CD4-positive, alpha-beta T cell (primary cell): ENCODE measurements around the gene MRPL33. TPM values are rescaled to one million over a fixed set of nuclear protein-coding genes. Genes with fewer than 3 reads are reported as not detected.
"Not testable (repeated sequence)": the region's sequence is repeated elsewhere in the genome, so short reads cannot be mapped to it uniquely, and the experiment has no call there.

ENCODE experiments used
- ATAC-seq: fragments of 200-7000 bp; cut with Tn5 transposase; one replicate; pipeline ENCODE4 v1.10.0; 2022; ENCODE audit warnings: mild to moderate bottlenecking; ENCODE audit not compliant: poor library complexity
- CTCF ChIA-PET: fragments of 350-600 bp; sonication (Branson Sonifier 250); formaldehyde crosslinking; loops from one replicate; lab custom pipeline; 2021; ENCODE audit warnings: antibody characterized with exemption, inconsistent platforms; lab: Charles Lee
- POLR2A ChIA-PET: fragments of 350-600 bp; sonication (Branson Sonifier 250); formaldehyde crosslinking; loops from one replicate; lab custom pipeline; 2021; ENCODE audit warnings: antibody characterized with exemption, inconsistent platforms; lab: Charles Lee
- DNase-seq, 14 experiments: peaks; one replicate each; pipeline ENCODE4 v3.0.0-alpha.2; 2013 to 2020; ENCODE audit warnings: mixed read lengths in 2 of 14
- H3K27ac ChIP-seq, 2 donors: one replicate each; pipeline versions ENCODE4 v1.5.1 to v1.7.0; 2013; ENCODE audit warnings: low read length in 2 of 2, low read depth in 1 of 2, mild to moderate bottlenecking in 1 of 2
- H3K27me3 ChIP-seq, 2 experiments: 1 replicate in 1 of 2; 2 replicates in 1 of 2; pipeline versions ENCODE4 v1.6.1 to v1.7.0; 2013; ENCODE audit warnings: low read length in 2 of 2, control low read depth in 1 of 2, mild to moderate bottlenecking in 1 of 2, moderate library complexity in 1 of 2; ENCODE audit not compliant: insufficient read depth in 2 of 2, control insufficient read depth in 1 of 2
- H3K36me3 ChIP-seq: one replicate; pipeline ENCODE4 v1.6.1; 2013; ENCODE audit warnings: low read length, control low read depth; ENCODE audit not compliant: insufficient read depth
- H3K4me1 ChIP-seq: one replicate; pipeline ENCODE4 v1.6.1; 2013; ENCODE audit warnings: low read length, control low read depth; ENCODE audit not compliant: insufficient read depth
- H3K4me3 ChIP-seq: one replicate; pipeline ENCODE4 v1.5.1; 2013; ENCODE audit warnings: mild to moderate bottlenecking, low read length, moderate library complexity
- H3K9me3 ChIP-seq, 2 experiments: 1 replicate in 1 of 2; 2 replicates in 1 of 2; pipeline versions ENCODE4 v1.6.1 to v1.7.0; 2013; ENCODE audit warnings: low read length in 2 of 2, mild to moderate bottlenecking in 2 of 2, control low read depth in 1 of 2, moderate library complexity in 1 of 2; ENCODE audit not compliant: control insufficient read depth in 1 of 2, insufficient read depth in 1 of 2
- H3K27ac Mint-ChIP-seq: one replicate; pipeline ENCODE4 v1.8.0; 2020; ENCODE audit warnings: mixed read lengths
- H3K27me3 Mint-ChIP-seq: one replicate; pipeline ENCODE4 v1.8.0; 2021; ENCODE audit warnings: mixed read lengths
- H3K36me3 Mint-ChIP-seq: one replicate; pipeline ENCODE4 v1.8.0; 2021; ENCODE audit warnings: low read depth, mixed read lengths
- H3K4me1 Mint-ChIP-seq: one replicate; pipeline ENCODE4 v1.8.0; 2021; ENCODE audit warnings: low read depth, mixed read lengths
- H3K4me3 Mint-ChIP-seq: one replicate; pipeline ENCODE4 v1.8.0; 2020; ENCODE audit warnings: mild to moderate bottlenecking, mixed read lengths
- H3K9me3 Mint-ChIP-seq: one replicate; pipeline ENCODE4 v1.8.0; 2020; ENCODE audit warnings: mixed read lengths
- intact Hi-C, 2 experiments: fragments of 100-400 bp; cut with DNase I in 1 of 2; cut with micrococcal nuclease in 1 of 2; formaldehyde crosslinking; loops; one replicate each; pipeline versions ENCODE4 v1.15.1 to v1.9.0; 2023 to 2025; cut with DNase I, micrococcal nuclease
- total RNA-seq, 174 experiments: library from RNA in 2 of 174; stranded (reverse) in 2 of 174; gene quantifications; one replicate each; pipeline ENCODE4 v1.2.3 and lab custom pipeline; 2021 to 2026
- TF ChIP-seq, protein P1 (sequence below): fragments of 200-600 bp; IDR thresholded peaks from one replicate; pipeline ENCODE4 v1.8.0; 2022; ENCODE audit warnings: antibody characterized with exemption, mild to moderate bottlenecking

The MRPL33 gene
- total RNA-seq, 2 experiments from 2014 or later = 33.1 to 37.2 TPM

DNA sequence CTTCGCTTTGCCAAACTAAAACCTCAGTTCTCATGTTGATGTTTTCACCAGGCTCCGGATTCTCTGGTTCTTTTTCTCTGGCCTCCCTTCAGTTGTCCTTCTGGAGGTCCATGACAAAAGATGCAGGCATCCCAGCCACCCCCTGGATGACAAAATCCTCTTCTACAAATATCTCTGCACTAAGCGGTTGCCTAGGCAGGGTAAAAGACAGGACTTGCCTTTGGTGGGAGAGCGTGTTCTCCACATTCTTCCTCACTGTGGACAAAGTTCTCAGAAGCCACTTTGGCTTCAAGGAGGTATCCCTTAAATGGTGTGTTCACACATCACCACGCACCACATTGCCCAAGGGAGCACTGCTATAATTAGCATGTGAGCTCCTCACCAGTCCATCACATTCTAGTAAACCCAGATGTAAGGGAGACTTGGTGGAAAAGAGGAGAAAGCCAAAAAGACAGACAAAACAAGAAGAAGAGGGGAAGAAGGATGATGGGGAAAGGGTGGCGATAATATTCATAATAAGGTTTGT is 23.6 kb upstream of the MRPL33 start:
- Histone ChIP-seq H3K27ac (no peak overlapping the region), H3K36me3 (no peaks in the 10 kb centered on the region), H3K4me3 (no peak overlapping the region), H3K27me3 (peaks cover 1 to 5% of the 10 kb centered on the region in 2 experiments), H3K4me1 (no peaks in the 10 kb centered on the region), H3K9me3 (peaks cover 0 to 11% of the 10 kb centered on the region in 2 experiments)
- ChIA-PET CTCF (no interaction called here), POLR2A (no interaction called here)
- Mint-ChIP-seq H3K4me3 (no peak overlapping the region), H3K4me1 (no peaks in the 10 kb centered on the region), H3K9me3 (peaks cover 7% of the 10 kb centered on the region), H3K27me3 (peaks cover 9% of the 10 kb centered on the region), H3K27ac (no peak overlapping the region), H3K36me3 (no peaks in the 10 kb centered on the region)
- ATAC-seq = no peak
- TF ChIP-seq, protein P1, sequence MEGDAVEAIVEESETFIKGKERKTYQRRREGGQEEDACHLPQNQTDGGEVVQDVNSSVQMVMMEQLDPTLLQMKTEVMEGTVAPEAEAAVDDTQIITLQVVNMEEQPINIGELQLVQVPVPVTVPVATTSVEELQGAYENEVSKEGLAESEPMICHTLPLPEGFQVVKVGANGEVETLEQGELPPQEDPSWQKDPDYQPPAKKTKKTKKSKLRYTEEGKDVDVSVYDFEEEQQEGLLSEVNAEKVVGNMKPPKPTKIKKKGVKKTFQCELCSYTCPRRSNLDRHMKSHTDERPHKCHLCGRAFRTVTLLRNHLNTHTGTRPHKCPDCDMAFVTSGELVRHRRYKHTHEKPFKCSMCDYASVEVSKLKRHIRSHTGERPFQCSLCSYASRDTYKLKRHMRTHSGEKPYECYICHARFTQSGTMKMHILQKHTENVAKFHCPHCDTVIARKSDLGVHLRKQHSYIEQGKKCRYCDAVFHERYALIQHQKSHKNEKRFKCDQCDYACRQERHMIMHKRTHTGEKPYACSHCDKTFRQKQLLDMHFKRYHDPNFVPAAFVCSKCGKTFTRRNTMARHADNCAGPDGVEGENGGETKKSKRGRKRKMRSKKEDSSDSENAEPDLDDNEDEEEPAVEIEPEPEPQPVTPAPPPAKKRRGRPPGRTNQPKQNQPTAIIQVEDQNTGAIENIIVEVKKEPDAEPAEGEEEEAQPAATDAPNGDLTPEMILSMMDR = no peak
- intact Hi-C loops = no loop called here
- no peak for DNase-seq

DNA sequence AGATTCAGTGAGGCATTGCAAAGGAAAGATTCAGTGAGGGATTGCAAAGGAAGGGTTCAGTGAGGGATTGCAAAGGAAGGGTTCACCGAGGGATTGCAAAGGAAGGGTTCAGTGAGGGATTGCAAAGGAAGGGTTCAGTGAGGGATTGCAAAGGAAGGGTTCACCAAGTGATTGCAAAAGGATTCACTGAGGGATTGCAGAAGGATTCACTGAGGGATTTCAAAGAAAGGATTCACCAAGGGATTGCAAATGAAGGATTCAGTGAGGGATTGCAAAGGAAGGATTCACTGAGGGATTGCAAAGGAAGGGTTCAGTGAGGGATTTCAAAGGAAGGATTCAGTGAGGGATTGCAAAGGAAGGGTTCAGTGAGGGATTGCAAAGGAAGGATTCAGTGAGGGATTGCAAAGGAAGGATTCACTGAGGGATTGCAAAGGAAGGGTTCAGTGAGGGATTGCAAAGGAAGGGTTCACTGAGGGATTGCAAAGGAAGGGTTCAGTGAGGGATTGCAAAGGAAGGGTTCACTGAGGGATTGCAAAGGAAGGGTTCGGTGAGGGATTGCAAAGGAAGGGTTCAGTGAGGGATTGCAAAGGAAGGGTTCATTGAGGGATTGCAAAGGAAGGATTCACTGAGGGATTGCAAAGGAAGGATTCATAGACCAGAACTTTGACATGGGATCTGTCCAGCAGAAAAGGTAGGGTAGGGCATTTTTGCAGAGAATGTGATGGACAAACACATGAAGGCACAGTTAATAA is 22.5 kb upstream of the MRPL33 start:
- H3K27ac Mint-ChIP-seq, H3K27me3 Mint-ChIP-seq, ATAC-seq, CTCF ChIA-PET, intact Hi-C loops, H3K36me3 Mint-ChIP-seq, H3K4me3 Mint-ChIP-seq, H3K27ac ChIP-seq, POLR2A ChIA-PET, H3K4me3 ChIP-seq, H3K4me1 ChIP-seq, DNase-seq, H3K4me1 Mint-ChIP-seq, H3K36me3 ChIP-seq, H3K9me3 Mint-ChIP-seq: not testable (repeated sequence)
- Histone ChIP-seq H3K27me3 (peaks cover 2 to 14% of the 10 kb centered on the region in 2 experiments), H3K9me3 (peaks cover 0 to 11% of the 10 kb centered on the region in 2 experiments)

DNA sequence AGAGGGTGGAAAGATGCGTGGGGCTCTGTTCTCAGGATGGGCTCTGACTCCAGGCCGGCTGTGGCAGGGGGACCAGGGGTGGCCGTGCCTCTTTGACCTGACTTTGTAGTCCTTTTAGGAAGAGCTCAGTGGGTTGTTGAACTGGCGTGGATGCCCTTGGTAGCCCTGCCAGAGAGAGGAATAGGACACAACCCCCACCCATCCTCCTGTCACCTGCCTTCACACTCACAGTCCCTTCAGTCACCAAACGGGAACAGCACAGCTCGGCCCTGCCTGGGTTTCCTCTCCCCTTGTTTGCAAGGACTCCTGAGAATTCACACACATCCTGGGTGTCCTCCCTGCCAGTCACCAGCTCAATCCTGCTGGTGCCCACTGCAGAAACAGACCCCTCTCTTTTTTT is 20.1 kb upstream of the MRPL33 start:
- H3K36me3 Mint-ChIP-seq = no peaks in the 10 kb centered on the region
- H3K4me3 ChIP-seq = no peak overlapping the region
- H3K9me3 ChIP-seq = peaks cover 0 to 11% of the 10 kb centered on the region in 2 experiments
- H3K27ac Mint-ChIP-seq = no peak overlapping the region
- ChIA-PET POLR2A (no interaction called here), CTCF (no interaction called here)
- no peaks in the 10 kb centered on the region for H3K36me3 ChIP-seq
- no peaks in the 10 kb centered on the region for H3K4me1 Mint-ChIP-seq
- H3K27ac ChIP-seq = no peak overlapping the region
- H3K4me3 Mint-ChIP-seq = no peak overlapping the region
- no peak for ATAC-seq
- H3K27me3 Mint-ChIP-seq = peaks cover 9% of the 10 kb centered on the region
- peaks cover 2 to 14% of the 10 kb centered on the region in 2 experiments for H3K27me3 ChIP-seq
- peaks cover 7% of the 10 kb centered on the region for H3K9me3 Mint-ChIP-seq
- intact Hi-C loops = no loop called here
- H3K4me1 ChIP-seq = peaks cover 2% of the 10 kb centered on the region
- TF ChIP-seq, protein P1 = no peak
- DNase-seq = no peak
